Measurements from ENCODE around the gene ALK.

The ALK gene

DNA sequence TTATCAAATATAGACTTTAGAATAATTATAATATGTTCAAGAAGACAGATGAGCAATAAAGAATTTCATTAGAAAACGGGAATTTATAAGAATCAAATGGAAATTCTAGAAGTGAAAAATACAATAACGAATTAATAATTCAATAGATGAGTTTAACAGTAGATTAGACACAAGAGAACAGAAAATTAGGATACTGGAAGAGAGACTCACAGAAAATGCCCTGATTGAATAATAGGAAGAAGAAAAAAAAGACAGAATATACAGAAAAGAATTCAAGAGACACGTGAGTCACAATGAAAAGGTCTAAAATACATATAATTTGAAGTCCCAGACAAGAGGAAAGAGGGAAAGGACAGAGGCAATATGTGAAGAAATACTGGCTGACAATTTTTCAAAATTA lies 451.4 kb downstream of the ALK start:
- no peaks in the 10 kb centered on the region for H3K9me3 ChIP-seq (ENCODE audit: control insufficient read depth, insufficient read depth, low read length)
- H3K4me1 ChIP-seq (ENCODE audit: control insufficient read depth, insufficient read depth, low read length) = no peaks in the 10 kb centered on the region
- no peaks in the 10 kb centered on the region for H3K27me3 ChIP-seq (ENCODE audit: control insufficient read depth, insufficient read depth, low read length)
- H3K4me3 ChIP-seq (ENCODE audit: low read depth, low read length) = no peak overlapping the region
- no peaks in the 10 kb centered on the region for H3K36me3 ChIP-seq (ENCODE audit: control insufficient read depth, insufficient read depth, low read length)
- no peak overlapping the region for H3K9ac ChIP-seq (ENCODE audit: low read depth, low read length)

DNA sequence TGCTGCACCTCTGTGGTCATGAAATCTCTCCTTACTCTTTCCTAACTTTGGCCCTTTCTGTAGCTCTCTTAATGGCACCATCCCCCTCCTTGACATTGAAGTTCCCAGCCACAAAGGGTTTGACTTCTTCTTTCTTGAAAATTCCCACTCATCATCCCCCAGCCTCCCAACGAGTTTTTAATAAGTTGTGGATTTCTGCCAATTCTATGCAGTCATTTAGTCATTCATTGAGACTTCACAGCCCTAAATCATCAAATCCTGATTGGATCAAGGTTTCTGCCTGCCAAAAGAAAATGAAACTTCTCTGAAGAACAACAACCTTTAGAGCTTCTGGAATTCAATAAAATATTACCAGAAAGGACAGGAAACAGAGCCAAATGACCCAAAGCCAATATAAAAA lies 451.9 kb downstream of the ALK start:
- no peak overlapping the region for H3K4me3 ChIP-seq (ENCODE audit: low read depth, low read length)

DNA sequence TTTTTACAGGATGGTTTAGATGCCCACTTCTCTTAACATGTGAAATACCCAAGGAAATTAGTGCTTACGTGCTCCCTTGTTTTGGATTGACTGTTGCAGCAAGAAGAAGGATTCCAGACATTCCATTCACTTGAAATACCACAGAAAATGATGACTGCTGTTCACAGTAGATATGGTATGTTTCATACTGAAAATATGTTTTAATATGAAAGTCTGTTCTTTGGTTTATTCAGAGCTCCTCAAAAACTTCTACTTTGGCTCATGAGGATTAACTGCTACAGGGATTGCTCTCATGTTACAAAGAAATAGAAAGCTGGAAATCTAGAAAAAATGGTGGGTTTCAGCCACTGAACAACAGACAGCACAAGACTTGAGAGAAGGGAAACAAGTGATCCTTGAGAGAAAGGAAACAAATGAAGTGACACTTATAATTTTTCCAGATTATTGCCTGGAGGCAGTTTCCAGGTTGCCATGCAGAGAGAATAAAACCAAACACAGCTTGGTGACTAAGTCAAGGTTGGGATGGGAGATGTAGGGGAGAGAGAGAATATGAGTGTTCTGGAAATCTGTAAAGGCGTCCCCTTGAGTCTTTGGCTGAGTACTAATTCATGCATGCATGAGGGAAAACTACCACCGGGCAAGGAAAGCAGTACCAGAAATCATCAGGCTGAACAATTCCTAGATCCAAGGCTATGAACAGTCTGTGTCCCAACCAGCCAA lies 458.0 kb downstream of the ALK start:
- Histone ChIP-seq H3K9me3 (ENCODE audit: control insufficient read depth, insufficient read depth, low read length) (no peaks in the 10 kb centered on the region), H3K27me3 (ENCODE audit: control insufficient read depth, insufficient read depth, low read length) (no peaks in the 10 kb centered on the region), H3K4me1 (ENCODE audit: control insufficient read depth, insufficient read depth, low read length) (no peaks in the 10 kb centered on the region), H3K4me3 (ENCODE audit: low read depth, low read length) (no peak overlapping the region), H3K9ac (ENCODE audit: low read depth, low read length) (no peak overlapping the region), H3K36me3 (ENCODE audit: control insufficient read depth, insufficient read depth, low read length) (no peaks in the 10 kb centered on the region)

More for the DNA sequence above, 451.9 kb downstream of the ALK start:
- Histone ChIP-seq H3K9ac (ENCODE audit: low read depth, low read length) (no peak overlapping the region), H3K9me3 (ENCODE audit: control insufficient read depth, insufficient read depth, low read length) (no peaks in the 10 kb centered on the region), H3K4me1 (ENCODE audit: control insufficient read depth, insufficient read depth, low read length) (no peaks in the 10 kb centered on the region), H3K36me3 (ENCODE audit: control insufficient read depth, insufficient read depth, low read length) (no peaks in the 10 kb centered on the region), H3K27me3 (ENCODE audit: control insufficient read depth, insufficient read depth, low read length) (no peaks in the 10 kb centered on the region)

GRCh38 chr2:29462293-29462692 lies 459.1 kb downstream of the ALK start:
- Histone ChIP-seq H3K36me3 (ENCODE audit: control insufficient read depth, insufficient read depth, low read length) (no peaks in the 10 kb centered on the region), H3K9ac (ENCODE audit: low read depth, low read length) (no peak overlapping the region), H3K4me1 (ENCODE audit: control insufficient read depth, insufficient read depth, low read length) (no peaks in the 10 kb centered on the region), H3K4me3 (ENCODE audit: low read depth, low read length) (no peak overlapping the region), H3K27me3 (ENCODE audit: control insufficient read depth, insufficient read depth, low read length) (no peaks in the 10 kb centered on the region), H3K9me3 (ENCODE audit: control insufficient read depth, insufficient read depth, low read length) (no peaks in the 10 kb centered on the region)

GRCh38 chr2:29460190-29460589 lies 461.2 kb downstream of the ALK start:
- H3K9me3 ChIP-seq (ENCODE audit: control insufficient read depth, insufficient read depth, low read length) = no peaks in the 10 kb centered on the region
- H3K9ac ChIP-seq (ENCODE audit: low read depth, low read length) = no peak overlapping the region
- H3K4me1 ChIP-seq (ENCODE audit: control insufficient read depth, insufficient read depth, low read length) = no peaks in the 10 kb centered on the region
- no peaks in the 10 kb centered on the region for H3K27me3 ChIP-seq (ENCODE audit: control insufficient read depth, insufficient read depth, low read length)
- H3K36me3 ChIP-seq (ENCODE audit: control insufficient read depth, insufficient read depth, low read length) = no peaks in the 10 kb centered on the region
- H3K4me3 ChIP-seq (ENCODE audit: low read depth, low read length) = no peak overlapping the region

DNA sequence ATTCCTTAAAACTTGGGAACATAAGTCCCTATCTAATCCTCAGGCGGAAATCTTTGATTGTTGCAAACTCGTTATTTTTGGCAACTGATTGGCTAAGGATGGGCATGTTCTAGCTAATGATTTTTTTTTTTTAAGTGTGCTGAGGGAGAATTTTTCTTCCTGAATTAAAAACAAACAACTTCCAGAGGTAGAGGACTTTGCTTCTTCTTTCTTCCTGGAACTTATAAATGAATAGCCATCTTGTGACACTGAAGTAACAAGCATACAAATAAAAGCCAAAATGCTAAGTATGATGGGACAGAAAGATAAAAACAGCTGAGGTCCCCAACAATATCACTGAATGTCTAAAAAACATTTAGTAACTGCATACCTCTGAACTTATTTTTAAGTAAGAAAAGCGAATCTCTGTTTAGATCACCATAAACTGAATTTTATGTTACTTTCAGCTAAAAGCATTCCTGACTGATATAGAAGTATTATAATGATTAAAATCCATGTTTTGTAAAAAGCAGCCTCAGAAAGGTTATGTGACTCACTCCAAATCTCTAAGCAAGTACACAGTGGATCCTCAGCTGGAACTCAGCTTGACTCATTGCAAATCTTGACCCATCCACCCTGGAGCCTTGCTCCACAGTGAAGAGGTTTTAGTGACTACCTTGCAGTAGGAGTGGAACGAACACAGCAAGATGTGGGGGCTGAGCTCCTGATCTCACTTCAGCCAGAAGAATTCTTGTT lies 461.8 kb downstream of the ALK start:
- no peaks in the 10 kb centered on the region for H3K27me3 ChIP-seq (ENCODE audit: control insufficient read depth, insufficient read depth, low read length)
- H3K4me1 ChIP-seq (ENCODE audit: control insufficient read depth, insufficient read depth, low read length) = no peaks in the 10 kb centered on the region
- no peak overlapping the region for H3K4me3 ChIP-seq (ENCODE audit: low read depth, low read length)
- no peaks in the 10 kb centered on the region for H3K36me3 ChIP-seq (ENCODE audit: control insufficient read depth, insufficient read depth, low read length)
- no peak overlapping the region for H3K9ac ChIP-seq (ENCODE audit: low read depth, low read length)
- H3K9me3 ChIP-seq (ENCODE audit: control insufficient read depth, insufficient read depth, low read length) = no peaks in the 10 kb centered on the region

- Histone ChIP-seq H3K9ac (ENCODE audit: low read depth, low read length) (no peak overlapping the region), H3K27me3 (ENCODE audit: control insufficient read depth, insufficient read depth, low read length) (no peaks in the 10 kb centered on the region), H3K4me3 (ENCODE audit: low read depth, low read length) (no peak overlapping the region), H3K36me3 (ENCODE audit: control insufficient read depth, insufficient read depth, low read length) (no peaks in the 10 kb centered on the region), H3K9me3 (ENCODE audit: control insufficient read depth, insufficient read depth, low read length) (no peaks in the 10 kb centered on the region), H3K4me1 (ENCODE audit: control insufficient read depth, insufficient read depth, low read length) (no peaks in the 10 kb centered on the region)
Measured at GRCh38 chr2:29456429-29456828, 465.0 kb downstream of the ALK start.

- Histone ChIP-seq H3K36me3 (ENCODE audit: control insufficient read depth, insufficient read depth, low read length) (no peaks in the 10 kb centered on the region), H3K9me3 (ENCODE audit: control insufficient read depth, insufficient read depth, low read length) (no peaks in the 10 kb centered on the region), H3K27me3 (ENCODE audit: control insufficient read depth, insufficient read depth, low read length) (no peaks in the 10 kb centered on the region), H3K4me1 (ENCODE audit: control insufficient read depth, insufficient read depth, low read length) (no peaks in the 10 kb centered on the region), H3K9ac (ENCODE audit: low read depth, low read length) (no peak overlapping the region), H3K4me3 (ENCODE audit: low read depth, low read length) (no peak overlapping the region)
Measured at GRCh38 chr2:29455200-29455860, 466.1 kb downstream of the ALK start.

DNA sequence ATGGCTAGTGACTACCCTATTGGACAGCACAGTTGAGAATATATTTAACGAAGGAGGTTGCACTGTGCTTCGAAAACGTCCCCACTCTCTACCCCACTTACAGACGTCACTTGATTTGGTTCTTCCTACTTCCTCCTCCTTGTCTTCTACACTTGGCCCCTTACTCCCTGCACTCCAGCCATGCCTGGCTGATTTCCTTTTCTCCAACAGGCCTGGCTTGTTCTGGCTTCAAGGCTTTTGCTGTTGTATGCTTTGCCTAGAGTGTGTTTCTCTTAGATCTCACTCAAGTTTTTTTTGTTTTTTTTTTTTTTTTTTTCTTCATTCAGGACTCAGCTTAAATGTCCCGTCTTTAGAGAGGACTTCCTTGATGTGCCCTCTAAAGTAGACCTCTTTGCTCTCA lies 469.4 kb downstream of the ALK start:
- Histone ChIP-seq H3K9me3 (ENCODE audit: control insufficient read depth, insufficient read depth, low read length) (no peaks in the 10 kb centered on the region), H3K4me1 (ENCODE audit: control insufficient read depth, insufficient read depth, low read length) (no peaks in the 10 kb centered on the region), H3K27me3 (ENCODE audit: control insufficient read depth, insufficient read depth, low read length) (no peaks in the 10 kb centered on the region), H3K36me3 (ENCODE audit: control insufficient read depth, insufficient read depth, low read length) (no peaks in the 10 kb centered on the region), H3K9ac (ENCODE audit: low read depth, low read length) (no peak overlapping the region), H3K4me3 (ENCODE audit: low read depth, low read length) (no peak overlapping the region)

DNA sequence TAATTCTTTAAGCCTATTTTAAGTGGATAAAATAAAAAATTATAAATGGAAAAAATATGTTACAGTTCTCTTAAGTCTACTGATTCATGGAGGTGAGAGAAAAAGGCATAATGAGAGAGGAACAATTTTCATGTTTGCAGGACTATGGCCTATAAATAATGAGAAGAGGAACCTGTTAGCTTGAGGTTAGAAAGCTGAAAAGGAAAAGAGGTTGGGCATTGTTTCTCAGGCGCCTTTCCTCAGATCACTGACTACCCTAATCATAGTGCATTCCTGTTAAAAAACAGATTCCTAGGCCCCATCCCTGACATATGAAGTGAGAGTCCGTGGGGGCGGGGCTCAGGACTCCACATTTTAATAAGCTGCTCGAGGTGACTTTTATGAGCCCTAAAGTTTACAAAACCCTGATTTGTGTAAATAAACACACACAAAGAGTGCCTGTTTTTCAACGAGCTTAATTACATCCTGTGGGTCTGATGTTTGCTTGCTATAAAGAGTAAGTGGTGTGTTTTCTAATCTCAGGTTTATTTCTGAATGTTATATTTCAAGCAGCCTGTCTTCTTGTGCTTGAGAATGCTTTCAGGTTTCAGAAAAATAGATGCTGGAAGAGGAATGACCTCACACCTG lies 470.7 kb downstream of the ALK start:
- Histone ChIP-seq H3K27me3 (ENCODE audit: control insufficient read depth, insufficient read depth, low read length) (no peaks in the 10 kb centered on the region), H3K9me3 (ENCODE audit: control insufficient read depth, insufficient read depth, low read length) (no peaks in the 10 kb centered on the region), H3K4me3 (ENCODE audit: low read depth, low read length) (no peak overlapping the region), H3K4me1 (ENCODE audit: control insufficient read depth, insufficient read depth, low read length) (no peaks in the 10 kb centered on the region), H3K36me3 (ENCODE audit: control insufficient read depth, insufficient read depth, low read length) (no peaks in the 10 kb centered on the region), H3K9ac (ENCODE audit: low read depth, low read length) (no peak overlapping the region)

- H3K9me3 ChIP-seq (ENCODE audit: control insufficient read depth, insufficient read depth, low read length) = no peaks in the 10 kb centered on the region
- no peak overlapping the region for H3K4me3 ChIP-seq (ENCODE audit: low read depth, low read length)
- no peaks in the 10 kb centered on the region for H3K36me3 ChIP-seq (ENCODE audit: control insufficient read depth, insufficient read depth, low read length)
- no peaks in the 10 kb centered on the region for H3K27me3 ChIP-seq (ENCODE audit: control insufficient read depth, insufficient read depth, low read length)
- H3K9ac ChIP-seq (ENCODE audit: low read depth, low read length) = no peak overlapping the region
- no peaks in the 10 kb centered on the region for H3K4me1 ChIP-seq (ENCODE audit: control insufficient read depth, insufficient read depth, low read length)
Measured at GRCh38 chr2:29449499-29449898, 471.9 kb downstream of the ALK start.

Measured in iPS-15b (cell line).